NT2/D1 (cell line): Measurements from ENCODE around the gene SLC16A11.

Experiments
- SUZ12 ChIP-seq: IDR thresholded peaks from 2 replicates; pipeline ENCODE4 v1.6.1; 2011; ENCODE audit not compliant: insufficient read length, insufficient read depth; ENCODE audit errors: extremely low read depth
- YY1 ChIP-seq: IDR thresholded peaks from 2 replicates; pipeline ENCODE4 v1.6.1; 2011; ENCODE audit not compliant: insufficient read length, insufficient read depth
- ZNF274 ChIP-seq: IDR thresholded peaks from 2 replicates; pipeline ENCODE4 v1.6.1; 2011; ENCODE audit warnings: mild to moderate bottlenecking, low read depth, low read length

GRCh38 chr17:7011942-7012254, 32.0 kb downstream of the SLC16A11 start:
- no peak for TF ChIP-seq YY1
- no peak for TF ChIP-seq ZNF274
- no peak for TF ChIP-seq SUZ12
